Brain microvascular endothelial cell (primary cell): Measurements from ENCODE around the gene CCDC60.

Source experiments
- DNase-seq: peaks from one replicate; pipeline ENCODE4 v3.0.0-alpha.2; 2020
- H3K27ac ChIP-seq: fragments of 250-450 bp; sonication (Bioruptor Pico); 2 replicates; pipeline ENCODE4 v1.5.1; 2020; ENCODE audit warnings: mild to moderate bottlenecking, moderate library complexity
- H3K27me3 ChIP-seq: fragments of 250-450 bp; sonication (Bioruptor Pico); replicated peaks from 2 replicates; pipeline ENCODE4 v1.5.1; 2020; ENCODE audit warnings: mild to moderate bottlenecking
- H3K36me3 ChIP-seq: fragments of 250-450 bp; sonication (Bioruptor Pico); replicated peaks from 2 replicates; pipeline ENCODE4 v1.5.1; 2020; ENCODE audit warnings: mild to moderate bottlenecking
- H3K4me3 ChIP-seq: 2 replicates; pipeline ENCODE4 v1.5.1; 2011; ENCODE audit warnings: low read depth, mild to moderate bottlenecking, control low read depth, low read length, moderate library complexity
- in situ Hi-C: cut with HindIII; loops from 2 replicates; pipeline ENCODE4 v1.10.0; 2017; ENCODE audit warnings: low sequenced_read_pairs, low pct_ligation_motif_present
- TF ChIP-seq, protein P1 (sequence below): IDR thresholded peaks from 2 replicates; pipeline ENCODE4 v1.5.1; 2011; ENCODE audit warnings: low read depth, mild to moderate bottlenecking, moderate library complexity, low read length, control low read depth, inconsistent platforms; ENCODE audit errors: missing control alignments

The CCDC60 gene

DNA sequence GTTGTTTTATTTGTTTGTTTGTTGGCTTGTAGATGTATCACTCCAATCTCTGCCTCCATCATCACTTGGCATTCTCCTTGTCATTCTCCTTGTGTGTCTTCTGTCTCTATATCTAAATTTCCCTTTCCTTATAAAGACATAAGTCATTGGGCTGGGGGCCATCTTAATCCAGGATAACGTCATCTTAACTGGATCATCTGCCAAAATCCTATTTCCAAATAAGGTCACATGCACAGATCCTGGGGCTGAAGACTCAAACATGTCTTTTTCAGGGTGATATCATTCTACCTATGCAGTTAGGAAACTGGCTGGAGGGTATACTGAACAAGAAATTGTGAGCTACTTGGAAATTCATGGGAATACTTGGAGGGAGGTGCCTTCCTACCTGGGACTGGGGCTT lies 8.7 kb upstream of the CCDC60 start:
- Histone ChIP-seq H3K27ac (no peak overlapping the region), H3K36me3 (no peaks in the 10 kb centered on the region), H3K4me3 (no peak overlapping the region), H3K27me3 (no peaks in the 10 kb centered on the region)
- TF ChIP-seq, protein P1, sequence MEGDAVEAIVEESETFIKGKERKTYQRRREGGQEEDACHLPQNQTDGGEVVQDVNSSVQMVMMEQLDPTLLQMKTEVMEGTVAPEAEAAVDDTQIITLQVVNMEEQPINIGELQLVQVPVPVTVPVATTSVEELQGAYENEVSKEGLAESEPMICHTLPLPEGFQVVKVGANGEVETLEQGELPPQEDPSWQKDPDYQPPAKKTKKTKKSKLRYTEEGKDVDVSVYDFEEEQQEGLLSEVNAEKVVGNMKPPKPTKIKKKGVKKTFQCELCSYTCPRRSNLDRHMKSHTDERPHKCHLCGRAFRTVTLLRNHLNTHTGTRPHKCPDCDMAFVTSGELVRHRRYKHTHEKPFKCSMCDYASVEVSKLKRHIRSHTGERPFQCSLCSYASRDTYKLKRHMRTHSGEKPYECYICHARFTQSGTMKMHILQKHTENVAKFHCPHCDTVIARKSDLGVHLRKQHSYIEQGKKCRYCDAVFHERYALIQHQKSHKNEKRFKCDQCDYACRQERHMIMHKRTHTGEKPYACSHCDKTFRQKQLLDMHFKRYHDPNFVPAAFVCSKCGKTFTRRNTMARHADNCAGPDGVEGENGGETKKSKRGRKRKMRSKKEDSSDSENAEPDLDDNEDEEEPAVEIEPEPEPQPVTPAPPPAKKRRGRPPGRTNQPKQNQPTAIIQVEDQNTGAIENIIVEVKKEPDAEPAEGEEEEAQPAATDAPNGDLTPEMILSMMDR: no peak
- DNase-seq: no peak
- in situ Hi-C loops: no loop called here

DNA sequence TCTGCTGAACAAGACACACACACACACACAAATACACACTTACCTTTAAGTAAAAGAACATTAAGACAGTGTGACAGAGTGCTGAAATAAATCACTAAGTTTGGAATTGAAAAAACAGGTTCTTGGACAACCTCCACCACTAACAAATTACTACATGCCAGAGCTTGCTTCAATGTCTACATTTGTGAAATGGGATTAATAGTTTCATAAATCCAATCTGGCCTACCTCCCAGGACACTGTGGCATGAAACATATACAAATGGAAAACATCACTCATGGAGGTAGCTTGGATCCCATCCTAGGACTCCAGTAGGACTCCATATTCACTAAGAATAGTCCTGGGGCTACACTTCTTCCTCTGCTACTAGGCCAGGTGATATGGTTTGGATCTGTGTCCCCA lies 8.2 kb upstream of the CCDC60 start:
- in situ Hi-C loops: no loop called here
- TF ChIP-seq, protein P1: no peak
- Histone ChIP-seq H3K27me3 (no peaks in the 10 kb centered on the region), H3K36me3 (no peaks in the 10 kb centered on the region), H3K4me3 (no peak overlapping the region), H3K27ac (no peak overlapping the region)
- no peak for DNase-seq

DNA sequence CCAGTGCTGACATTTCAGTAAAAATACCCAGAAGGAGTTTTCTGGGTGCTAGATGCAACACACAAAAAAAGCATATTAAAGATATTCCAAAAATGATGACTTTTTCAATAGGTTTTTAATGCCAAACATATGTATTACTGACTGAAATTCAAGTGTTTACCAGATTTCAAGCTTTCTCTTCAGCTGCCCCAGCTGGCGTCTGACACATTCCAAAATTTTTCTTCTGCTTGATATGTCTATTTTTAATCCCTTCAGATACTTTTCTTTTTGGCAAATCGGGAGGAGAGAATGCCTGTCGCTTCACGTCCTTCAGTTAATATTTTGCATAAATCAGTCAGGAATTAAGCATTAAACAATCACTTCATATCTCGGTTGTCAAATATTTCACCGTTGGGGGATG lies 7.1 kb upstream of the CCDC60 start:
- no peak overlapping the region for H3K4me3 ChIP-seq
- H3K27ac ChIP-seq: no peak overlapping the region
- in situ Hi-C loops: no loop called here
- TF ChIP-seq, protein P1: no peak
- H3K36me3 ChIP-seq: no peaks in the 10 kb centered on the region
- H3K27me3 ChIP-seq: no peaks in the 10 kb centered on the region
- no peak for DNase-seq

DNA sequence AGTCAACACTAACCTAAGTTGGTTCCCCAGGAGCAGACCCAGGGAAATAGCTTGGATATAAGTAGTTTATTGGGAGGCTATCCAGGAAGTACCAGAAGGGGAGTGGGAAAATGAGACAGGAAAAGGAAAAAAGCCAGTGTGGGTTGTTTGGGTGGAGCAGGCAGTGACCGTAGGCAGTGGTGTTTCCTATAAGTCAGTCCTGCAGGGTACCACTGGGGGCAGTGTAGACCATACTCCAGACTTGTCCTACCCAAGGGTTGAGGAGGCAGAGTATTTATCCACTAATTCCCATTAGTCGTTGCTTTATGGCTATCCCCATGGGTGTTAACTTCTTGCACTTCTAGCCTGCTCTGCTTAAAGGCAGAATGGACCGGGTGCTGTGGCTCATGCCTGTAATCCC lies 6.4 kb upstream of the CCDC60 start:
- Histone ChIP-seq H3K36me3 (no peaks in the 10 kb centered on the region), H3K27ac (no peak overlapping the region), H3K27me3 (no peaks in the 10 kb centered on the region), H3K4me3 (no peak overlapping the region)
- no peak for DNase-seq
- in situ Hi-C loops: no loop called here
- TF ChIP-seq, protein P1: peak; percentile 3

DNA sequence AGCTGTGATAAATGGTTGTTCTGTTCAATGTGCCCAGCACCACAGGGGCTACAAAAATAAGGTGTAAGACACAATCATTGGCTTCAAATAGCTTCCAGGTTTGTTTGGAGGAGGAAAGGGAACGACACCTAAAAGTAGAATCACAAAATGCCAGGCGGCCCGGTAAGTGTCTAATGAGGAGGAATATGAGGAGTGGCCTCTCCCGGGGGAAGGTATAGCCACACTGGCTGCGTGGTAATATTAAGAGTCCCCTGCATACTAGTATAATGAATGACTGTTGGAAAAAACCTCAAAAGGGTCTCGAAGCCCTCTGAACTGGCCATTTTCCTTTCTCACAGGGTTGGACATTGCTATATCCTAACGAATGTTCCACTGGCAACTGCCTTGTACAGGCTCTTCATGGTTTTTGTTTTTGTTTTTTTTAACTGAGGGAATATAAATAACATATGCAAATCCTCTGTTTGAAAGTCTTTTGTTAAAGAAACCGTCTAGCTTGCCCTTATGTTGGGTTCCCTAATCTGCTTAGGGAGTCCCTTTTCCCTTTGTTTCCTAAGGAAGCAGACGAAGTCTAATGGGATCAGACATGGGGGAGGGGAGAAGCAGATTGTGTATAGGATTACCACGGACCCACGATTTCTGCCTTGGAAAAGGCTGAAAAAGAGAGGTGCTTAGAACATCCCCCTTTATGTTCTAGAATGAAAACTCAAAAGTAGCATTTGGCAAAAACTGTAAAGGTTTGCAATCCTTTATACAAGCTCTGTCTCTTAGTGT lies 4.2 kb downstream of the CCDC60 start:
- H3K27ac ChIP-seq: no peak overlapping the region
- in situ Hi-C loops: no loop called here

More for the DNA sequence above, 4.2 kb downstream of the CCDC60 start:
- no peaks in the 10 kb centered on the region for H3K27me3 ChIP-seq
- TF ChIP-seq, protein P1: no peak
- no peak for DNase-seq
- H3K36me3 ChIP-seq: no peaks in the 10 kb centered on the region
- no peak overlapping the region for H3K4me3 ChIP-seq
